Activated B cell treated with CpG ODN at 0.5 μM for 24 hours (primary cell): ENCODE measurements around the gene GDPD4. TPM values are rescaled to one million over a fixed set of nuclear protein-coding genes. Genes with fewer than 3 reads are reported as not detected.

Experiments
- ATAC-seq: fragments of 200-7000 bp; cut with Tn5 transposase; one replicate; pipeline ENCODE4 v1.10.0; 2021; ENCODE audit warnings: low read depth, mild to moderate bottlenecking, moderate library complexity
- CTCF ChIA-PET: fragments of 350-600 bp; sonication (Branson Sonifier 250); formaldehyde crosslinking; loops from one replicate; lab custom pipeline; 2021; ENCODE audit warnings: antibody characterized with exemption; lab: Charles Lee
- POLR2A ChIA-PET: fragments of 350-600 bp; sonication (Branson Sonifier 250); formaldehyde crosslinking; loops from one replicate; lab custom pipeline; 2021; ENCODE audit warnings: antibody characterized with exemption; lab: Charles Lee
- DNase-seq: peaks from one replicate; pipeline ENCODE4 v3.0.0; 2022
- H3K27ac Mint-ChIP-seq: one replicate; pipeline ENCODE4 v1.8.0; 2020; ENCODE audit warnings: mixed read lengths
- H3K27me3 Mint-ChIP-seq: one replicate; pipeline ENCODE4 v1.8.0; 2021; ENCODE audit warnings: mixed read lengths
- H3K36me3 Mint-ChIP-seq: one replicate; pipeline ENCODE4 v1.8.0; 2021; ENCODE audit warnings: low read depth, mixed read lengths
- H3K4me1 Mint-ChIP-seq: one replicate; pipeline ENCODE4 v1.8.0; 2021; ENCODE audit warnings: mixed read lengths
- H3K4me3 Mint-ChIP-seq: one replicate; pipeline ENCODE4 v1.8.0; 2020; ENCODE audit warnings: mild to moderate bottlenecking, mixed read lengths
- H3K9me3 Mint-ChIP-seq: one replicate; pipeline ENCODE4 v1.8.0; 2020; ENCODE audit warnings: mixed read lengths
- CTCF ChIP-seq: fragments of 200-600 bp; IDR thresholded peaks from one replicate; pipeline ENCODE4 v1.8.0; 2022; ENCODE audit warnings: antibody characterized with exemption, mild to moderate bottlenecking
- intact Hi-C: fragments of 100-400 bp; cut with micrococcal nuclease; formaldehyde crosslinking; loops from one replicate; pipeline ENCODE4 v1.15.1; 2024
- total RNA-seq: library from RNA; stranded (reverse); gene quantifications from 2 replicates; pipeline ENCODE4 v1.2.3, GENCODE V29; 2022

The GDPD4 gene
- total RNA-seq, 1 donor from 2014 or later: not detected

- DNase-seq: peak; percentile 9
- Mint-ChIP-seq H3K27me3 (peaks cover 3% of the 10 kb centered on the region), H3K9me3 (no peaks in the 10 kb centered on the region), H3K4me1 (no peaks in the 10 kb centered on the region), H3K27ac (no peak overlapping the region), H3K36me3 (no peaks in the 10 kb centered on the region), H3K4me3 (no peak overlapping the region)
- no peak for ATAC-seq
- ChIA-PET CTCF (no interaction called here), POLR2A (no interaction called here)
- TF ChIP-seq CTCF: no peak
- intact Hi-C loops: no loop called here
Measured at GRCh38 chr11:77204754-77205466, 96.6 kb downstream of the GDPD4 start.

- Mint-ChIP-seq H3K4me1 (no peaks in the 10 kb centered on the region), H3K36me3 (no peaks in the 10 kb centered on the region), H3K4me3 (no peak overlapping the region), H3K27ac (no peak overlapping the region), H3K9me3 (no peaks in the 10 kb centered on the region), H3K27me3 (peaks cover 3% of the 10 kb centered on the region)
- TF ChIP-seq CTCF: no peak
- intact Hi-C loops: no loop called here
- DNase-seq (peak; percentile 10), ATAC-seq (no peak)
- POLR2A ChIA-PET: no interaction called here
- CTCF ChIA-PET: no interaction called here
Measured at GRCh38 chr11:77203901-77204753, 97.4 kb downstream of the GDPD4 start.

GRCh38 chr11:77202941-77203900 lies 98.3 kb downstream of the GDPD4 start:
- peak; percentile 12 for DNase-seq
- ChIA-PET POLR2A (no interaction called here), CTCF (no interaction called here)
- H3K27me3 Mint-ChIP-seq: peaks cover 3% of the 10 kb centered on the region
- no peaks in the 10 kb centered on the region for H3K9me3 Mint-ChIP-seq
- no peak for TF ChIP-seq CTCF
- no peak for ATAC-seq
- intact Hi-C loops: no loop called here
- H3K27ac Mint-ChIP-seq: no peak overlapping the region
- no peaks in the 10 kb centered on the region for H3K36me3 Mint-ChIP-seq
- H3K4me3 Mint-ChIP-seq: no peak overlapping the region
- H3K4me1 Mint-ChIP-seq: no peaks in the 10 kb centered on the region

- ChIA-PET POLR2A (interaction anchor here (0.5 kb wide), 1 partner anchor 1804 kb away, joined by 6 read pairs; no protein-coding TSS in a partner anchor), CTCF (no interaction called here)
- ATAC-seq: no peak
- Mint-ChIP-seq H3K27ac (no peak overlapping the region), H3K36me3 (no peaks in the 10 kb centered on the region), H3K27me3 (peaks cover 3% of the 10 kb centered on the region), H3K9me3 (no peaks in the 10 kb centered on the region), H3K4me1 (no peaks in the 10 kb centered on the region), H3K4me3 (no peak overlapping the region)
- intact Hi-C loops: no loop called here
- DNase-seq: peak; percentile 7
- TF ChIP-seq CTCF: no peak
Measured at GRCh38 chr11:77201991-77202841, 99.3 kb downstream of the GDPD4 start.
